HepG2 (cell line): ENCODE results near the gene PARD3.

Experiments used
- ARID3A ChIP-seq: IDR thresholded peaks from 2 replicates; pipeline ENCODE4 v1.6.1; 2012; ENCODE audit warnings: low read depth, low read length, improper control_type of control experiment
- MYPOP ChIP-seq: sonication (generic); formaldehyde crosslinking; IDR thresholded peaks from 2 replicates; pipeline ENCODE4 v1.8.1; 2023; ENCODE audit warnings: mild to moderate bottlenecking, moderate library complexity, missing genetic modification reagents
- ZNF274 ChIP-seq: sonication (generic); formaldehyde crosslinking; IDR thresholded peaks from 2 replicates; pipeline ENCODE4 v1.5.1; 2020; ENCODE audit warnings: mild to moderate bottlenecking, missing genetic modification reagents
- TF ChIP-seq, protein P1 (sequence below): sonication (generic); formaldehyde crosslinking; IDR thresholded peaks from 2 replicates; pipeline ENCODE4 v1.8.0; 2022; ENCODE audit warnings: mild to moderate bottlenecking, missing genetic modification reagents, moderate library complexity

- TF ChIP-seq MYPOP (CRISPR knock-in tag) (no peak), ARID3A (no peak), ZNF274 (CRISPR knock-in tag) (no peak)
- TF ChIP-seq, protein P1, sequence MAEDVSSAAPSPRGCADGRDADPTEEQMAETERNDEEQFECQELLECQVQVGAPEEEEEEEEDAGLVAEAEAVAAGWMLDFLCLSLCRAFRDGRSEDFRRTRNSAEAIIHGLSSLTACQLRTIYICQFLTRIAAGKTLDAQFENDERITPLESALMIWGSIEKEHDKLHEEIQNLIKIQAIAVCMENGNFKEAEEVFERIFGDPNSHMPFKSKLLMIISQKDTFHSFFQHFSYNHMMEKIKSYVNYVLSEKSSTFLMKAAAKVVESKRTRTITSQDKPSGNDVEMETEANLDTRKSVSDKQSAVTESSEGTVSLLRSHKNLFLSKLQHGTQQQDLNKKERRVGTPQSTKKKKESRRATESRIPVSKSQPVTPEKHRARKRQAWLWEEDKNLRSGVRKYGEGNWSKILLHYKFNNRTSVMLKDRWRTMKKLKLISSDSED = no peak
These were observed 98.1 kb downstream of the PARD3 start for GRCh38 chr10:34716958-34717357.
